PFSK-1 (cell line): Measurements from ENCODE around the gene COLQ.

ENCODE experiments used
- FOXP2 ChIP-seq: optimal IDR thresholded peaks from 2 replicates; pipeline ENCODE3; 2011; ENCODE audit warnings: borderline replicate concordance, control low read depth, inconsistent platforms; ENCODE audit not compliant: insufficient read depth; ENCODE audit errors: extremely low read length, extremely low read depth
- POLR2AphosphoS5 ChIP-seq: IDR thresholded peaks from 2 replicates; pipeline ENCODE4 v1.6.1; 2012; ENCODE audit warnings: low read depth, mild to moderate bottlenecking, control low read depth, low read length, moderate library complexity

DNA sequence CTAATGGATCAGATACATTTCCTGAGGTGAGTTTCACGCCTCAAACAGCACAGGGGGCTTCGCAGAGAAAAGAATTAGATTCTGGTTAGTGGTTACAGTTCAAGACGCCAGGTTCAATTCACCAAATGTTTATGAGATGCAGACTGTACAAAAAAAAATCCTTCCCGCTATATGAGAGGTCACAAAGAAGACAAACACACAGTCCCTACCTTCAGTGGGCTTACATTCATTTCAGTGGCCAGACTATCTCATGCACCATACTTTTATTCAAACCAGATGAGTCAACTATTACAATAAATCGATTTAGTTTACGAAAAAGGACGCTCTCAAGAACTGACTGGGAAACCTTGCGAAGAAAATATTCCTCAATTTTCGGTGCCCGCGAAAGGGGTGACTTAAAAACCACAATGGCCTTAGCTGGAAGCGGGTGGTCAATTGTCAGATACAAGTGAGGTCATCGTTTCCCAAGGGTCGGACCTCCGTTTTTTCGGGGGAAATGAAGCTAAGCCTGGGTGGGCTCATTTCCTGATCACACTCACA is 94.9 kb downstream of the COLQ start:
- no peak for TF ChIP-seq FOXP2
- no peak for TF ChIP-seq POLR2AphosphoS5
